HG03095 (cell line): Measurements from ENCODE around the gene MBNL1.

Experiments used
- ATAC-seq: cut with Tn5 transposase; IDR thresholded peaks from one replicate; pipeline ENCODE4 v1.9.1; 2021; ENCODE audit warnings: moderate library complexity; ENCODE audit not compliant: unreplicated experiment

MBNL1 gene

GRCh38 chr3:152295344-152295743 is 26.6 kb downstream of the MBNL1 start:
- ATAC-seq, result no peak

GRCh38 chr3:152295806-152296205 is 27.1 kb downstream of the MBNL1 start:
- ATAC-seq, result no peak

GRCh38 chr3:152296382-152296781 is 27.7 kb downstream of the MBNL1 start:
- no peak for ATAC-seq

DNA sequence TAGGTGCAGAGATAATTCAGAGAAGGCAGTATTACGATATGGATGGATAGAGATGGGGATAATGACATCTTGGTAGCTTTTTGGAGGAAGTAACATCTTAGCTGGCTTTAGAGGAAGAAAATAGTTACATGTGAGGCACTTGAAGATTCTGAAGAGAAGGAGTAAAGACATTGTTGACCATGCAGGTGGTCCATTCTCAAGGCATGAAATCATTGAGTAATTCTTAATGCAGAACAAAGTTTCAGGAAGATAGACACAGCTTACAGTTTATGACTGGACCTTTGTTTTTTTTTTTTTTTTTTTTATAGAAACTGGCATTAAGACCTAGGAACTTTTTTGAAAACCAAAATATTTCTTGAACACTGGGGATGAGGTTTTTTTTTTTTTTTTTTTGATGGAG is 28.2 kb downstream of the MBNL1 start:
- no peak for ATAC-seq

GRCh38 chr3:152298393-152299248 is 29.9 kb downstream of the MBNL1 start:
- ATAC-seq, result peak; percentile 38

DNA sequence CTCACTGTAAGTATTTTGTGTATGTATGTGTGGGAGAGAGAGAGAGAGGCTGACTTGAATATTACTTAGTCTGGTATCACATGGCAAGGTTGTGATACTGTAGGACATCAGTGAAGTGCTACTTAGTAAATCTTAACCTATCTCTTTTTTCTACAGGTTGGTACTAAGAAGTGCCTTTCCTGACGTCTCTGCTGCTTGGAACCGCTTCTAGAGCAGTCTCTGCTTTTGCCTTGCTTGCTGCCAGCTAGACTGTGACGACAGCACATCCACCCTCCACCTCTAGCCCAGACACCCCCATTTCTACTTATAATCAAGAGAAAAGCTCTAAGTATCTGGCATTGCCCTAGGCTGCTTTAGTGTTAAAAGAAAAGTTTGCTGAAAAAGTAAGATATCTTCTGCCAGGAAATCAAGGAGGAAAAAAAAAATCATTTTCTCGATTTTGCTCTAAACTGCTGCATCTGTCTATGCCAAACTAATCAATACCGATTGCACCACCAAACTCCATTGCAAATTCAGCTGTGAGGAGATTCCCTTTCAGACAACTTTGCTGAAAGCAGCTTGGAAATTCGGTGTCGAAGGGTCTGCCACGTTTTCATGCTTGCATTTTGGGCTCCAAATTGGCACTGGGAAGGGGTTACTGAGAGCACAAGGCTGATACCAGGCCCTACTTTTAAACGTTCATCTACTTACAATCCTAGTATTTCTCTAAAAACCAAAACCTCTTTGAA is 30.7 kb downstream of the MBNL1 start:
- no peak for ATAC-seq

DNA sequence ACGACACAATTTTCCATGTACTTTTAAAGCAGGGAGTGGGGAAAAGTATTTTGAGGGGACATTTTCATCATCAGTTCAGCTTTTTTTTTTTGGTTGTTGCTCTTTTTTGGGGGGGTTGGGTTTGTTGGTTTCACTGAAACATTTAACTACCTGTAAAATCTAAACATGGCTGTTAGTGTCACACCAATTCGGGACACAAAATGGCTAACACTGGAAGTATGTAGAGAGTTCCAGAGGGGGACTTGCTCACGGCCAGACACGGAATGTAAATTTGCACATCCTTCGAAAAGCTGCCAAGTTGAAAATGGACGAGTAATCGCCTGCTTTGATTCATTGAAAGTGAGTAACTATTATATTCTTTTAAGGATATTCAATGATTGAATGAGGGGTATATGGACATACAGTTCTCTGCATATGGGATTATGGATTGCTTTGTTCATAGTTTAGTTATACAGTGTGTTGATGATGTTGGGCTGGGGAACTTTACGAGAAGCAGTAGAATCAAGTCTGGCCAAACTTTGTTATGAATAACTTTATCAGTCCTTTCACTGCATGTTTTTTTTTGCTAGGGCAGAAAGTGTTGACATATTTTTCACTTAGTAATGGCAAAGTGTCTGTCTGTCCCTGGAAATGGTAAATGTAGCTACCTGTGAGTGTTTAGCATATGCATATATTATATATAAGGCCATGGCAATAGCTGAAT is 31.5 kb downstream of the MBNL1 start:
- no peak for ATAC-seq

- ATAC-seq, result no peak
These were observed 33.0 kb downstream of the MBNL1 start for GRCh38 chr3:152301745-152302181.

DNA sequence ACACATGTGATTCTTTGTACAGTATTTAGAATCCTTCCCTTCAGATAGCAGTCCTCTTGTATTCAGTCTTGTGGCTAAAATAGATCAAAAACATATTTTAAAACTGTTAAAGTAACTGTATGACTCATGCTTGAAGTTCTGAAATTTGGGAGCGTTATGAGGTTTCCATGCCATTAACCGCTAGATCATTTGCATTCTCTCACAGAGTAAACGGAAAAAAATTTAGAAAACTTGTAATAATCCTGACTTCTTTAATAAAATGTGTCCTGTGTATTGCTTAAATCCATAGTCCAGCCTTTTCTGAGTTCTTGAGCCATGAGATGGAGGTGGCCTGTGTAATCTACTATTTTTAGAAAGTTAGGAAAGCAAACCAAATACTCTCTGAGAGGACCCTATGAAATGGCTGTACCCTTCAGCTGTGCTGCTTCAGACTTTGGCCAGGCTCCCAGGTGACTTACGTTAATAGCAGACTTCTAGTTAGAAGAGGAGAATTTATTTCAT is 33.8 kb downstream of the MBNL1 start:
- peak; percentile 80 for ATAC-seq

DNA sequence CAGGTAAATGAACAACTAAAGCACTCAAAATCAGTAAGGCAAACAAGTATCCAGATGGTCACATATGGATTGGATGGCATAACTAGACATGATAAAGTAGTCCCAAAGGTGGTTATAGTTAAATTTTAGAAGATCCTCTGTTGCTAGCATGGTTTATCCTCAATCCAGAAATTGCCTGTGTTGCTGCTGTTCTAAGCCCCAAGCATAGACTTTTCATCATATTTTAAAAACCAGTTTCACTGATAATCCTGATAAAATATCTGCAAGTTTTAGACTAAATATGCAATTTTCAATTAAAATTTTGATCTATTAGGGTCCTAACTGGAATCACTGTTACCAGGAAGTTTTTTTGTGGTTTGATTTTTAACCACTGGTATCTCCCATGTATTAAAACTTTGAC is 35.4 kb downstream of the MBNL1 start:
- ATAC-seq, result no peak

GRCh38 chr3:152305075-152305474 is 36.3 kb downstream of the MBNL1 start:
- ATAC-seq, result no peak

GRCh38 chr3:152307829-152308474 is 39.2 kb downstream of the MBNL1 start:
- ATAC-seq, result no peak

- ATAC-seq, result no peak
These were observed 39.7 kb downstream of the MBNL1 start for GRCh38 chr3:152308475-152308844.

DNA sequence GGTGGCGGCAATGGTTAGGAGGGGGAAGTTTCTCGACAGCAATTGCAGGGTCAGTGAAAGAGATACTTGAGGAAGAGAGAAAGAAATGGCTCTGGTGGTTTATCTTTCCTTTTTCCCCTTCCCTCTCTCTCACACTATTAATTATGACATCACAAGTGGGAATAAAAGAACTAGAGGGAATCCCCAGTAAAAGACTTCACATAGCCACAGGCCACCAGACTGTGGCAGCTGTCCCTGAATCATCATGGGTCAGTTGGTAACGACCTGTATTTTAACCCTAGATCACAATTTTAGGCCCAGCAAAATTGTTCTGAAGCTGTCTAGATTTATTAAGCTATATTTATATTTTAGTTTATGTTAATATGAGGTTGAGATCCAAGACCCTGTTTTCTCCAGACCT is 40.3 kb downstream of the MBNL1 start:
- no peak for ATAC-seq

- ATAC-seq, result no peak
These were observed 41.0 kb downstream of the MBNL1 start for GRCh38 chr3:152309535-152310307.

DNA sequence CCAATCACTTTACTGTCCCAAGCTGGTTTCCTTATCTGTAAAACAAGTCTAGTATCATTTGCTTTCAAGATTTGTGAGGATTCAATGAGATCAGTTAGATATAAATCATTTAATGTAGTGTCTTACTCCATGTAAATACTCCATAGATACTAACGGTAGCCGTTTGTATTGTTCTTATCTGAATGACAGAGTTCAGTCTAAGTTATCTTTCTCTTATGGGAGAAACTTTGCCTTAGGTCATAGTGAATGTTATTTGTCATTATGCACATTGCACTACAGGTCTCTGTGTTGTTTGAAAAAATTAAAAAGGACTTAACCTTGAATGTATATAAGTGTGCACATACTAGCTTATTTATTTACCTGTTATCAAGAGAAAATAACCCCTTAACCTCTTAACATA is 44.7 kb downstream of the MBNL1 start:
- ATAC-seq, result no peak

GRCh38 chr3:152313914-152314313 is 45.2 kb downstream of the MBNL1 start:
- ATAC-seq, result no peak

DNA sequence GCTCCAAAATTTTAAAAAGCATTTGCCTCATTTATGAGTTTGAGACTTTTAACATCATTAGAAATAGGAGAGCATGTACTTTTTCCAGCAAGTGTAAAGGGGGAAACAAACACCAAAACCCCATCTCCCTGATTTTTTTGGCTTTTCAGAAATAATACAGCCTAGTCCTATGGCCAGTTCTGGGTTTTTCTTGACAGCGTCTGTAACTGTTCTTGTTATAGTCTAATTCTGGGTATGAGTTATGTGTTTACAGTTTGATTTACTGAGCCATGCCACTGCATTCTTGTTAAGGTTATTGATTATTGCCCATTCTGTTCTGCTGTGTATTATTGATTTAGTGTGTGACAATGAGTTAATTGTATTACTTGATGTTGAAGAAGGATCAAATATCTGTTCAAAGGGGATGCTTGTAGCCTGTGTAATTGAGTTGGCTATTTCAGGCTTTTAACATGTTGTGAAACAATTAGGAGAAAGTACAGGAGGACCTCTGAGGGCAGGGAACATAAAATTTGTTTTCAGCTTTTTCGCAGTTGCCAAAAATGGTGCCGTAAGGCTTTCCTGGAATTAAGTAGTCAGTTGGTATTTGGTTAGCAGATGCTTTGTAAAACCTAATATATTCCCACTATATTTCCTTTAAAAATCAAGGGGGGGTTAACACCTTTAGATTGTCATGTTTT is 46.1 kb downstream of the MBNL1 start:
- ATAC-seq, result no peak

GRCh38 chr3:152315623-152316022 is 46.9 kb downstream of the MBNL1 start:
- no peak for ATAC-seq

GRCh38 chr3:152316318-152316717 is 47.6 kb downstream of the MBNL1 start:
- ATAC-seq, result no peak
